IPS-NIHi7 (cell line): ENCODE measurements around the gene L2HGDH.
A peak's percentile ranks its signal among the peaks of the same experiment; 100 is the strongest.
"Not testable (repeated sequence)": the region's sequence is repeated elsewhere in the genome, so short reads cannot be mapped to it uniquely, and the experiment has no call there.

ENCODE experiments used
- DNase-seq: peaks from one replicate; pipeline ENCODE4 v3.0.0; 2012; ENCODE audit warnings: mixed read lengths; ENCODE audit errors: extremely low spot score

Gene L2HGDH

DNA sequence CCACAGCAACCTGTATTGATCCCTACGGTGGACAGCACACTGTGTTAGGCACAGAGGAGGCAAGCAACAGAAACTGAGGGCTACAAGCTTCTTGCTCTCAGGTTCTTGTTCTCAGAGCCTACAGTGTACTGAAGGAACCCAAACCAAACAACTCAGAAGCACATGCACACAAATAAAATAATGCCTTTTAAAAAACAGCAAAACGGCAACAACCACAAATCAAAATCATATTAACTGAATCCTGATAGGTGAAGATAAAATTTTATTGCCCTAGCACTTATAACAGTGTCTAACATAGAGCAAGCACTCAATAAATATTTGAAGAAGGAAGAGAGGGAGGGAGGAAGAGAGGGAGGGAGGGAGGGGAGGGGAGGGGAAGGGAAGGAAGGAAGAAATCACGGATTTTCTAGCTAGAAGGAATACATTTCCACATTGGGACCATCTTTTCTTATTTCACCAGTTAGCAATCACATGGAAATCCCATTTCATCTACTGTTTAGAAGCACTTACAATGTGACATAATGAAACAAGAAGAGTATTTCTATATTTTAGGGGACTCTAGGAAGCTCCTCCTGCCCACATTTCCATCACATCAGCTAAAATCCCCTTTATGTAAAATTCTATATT, 27.3 kb upstream of the L2HGDH start:
- no peak for DNase-seq

DNA sequence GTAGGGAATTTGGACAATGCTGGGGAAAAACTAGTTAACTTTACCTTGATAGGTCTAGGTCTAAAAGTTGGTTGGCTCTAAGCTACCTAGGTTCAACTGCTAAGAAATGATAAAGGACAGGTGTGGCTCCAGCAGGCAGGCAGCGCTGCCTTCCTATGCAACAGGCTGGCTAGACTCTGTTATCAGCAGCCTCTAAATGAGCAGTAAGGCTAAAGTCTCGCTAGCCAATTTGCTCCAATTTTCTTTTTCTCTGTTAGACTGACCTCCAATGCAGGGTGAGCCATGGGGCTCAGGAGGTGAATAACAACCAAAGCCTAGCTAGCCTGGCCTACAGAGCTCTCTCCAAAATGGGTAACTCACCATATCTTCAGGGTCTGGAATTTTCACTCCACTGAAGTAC, 26.6 kb upstream of the L2HGDH start:
- DNase-seq = no peak

DNA sequence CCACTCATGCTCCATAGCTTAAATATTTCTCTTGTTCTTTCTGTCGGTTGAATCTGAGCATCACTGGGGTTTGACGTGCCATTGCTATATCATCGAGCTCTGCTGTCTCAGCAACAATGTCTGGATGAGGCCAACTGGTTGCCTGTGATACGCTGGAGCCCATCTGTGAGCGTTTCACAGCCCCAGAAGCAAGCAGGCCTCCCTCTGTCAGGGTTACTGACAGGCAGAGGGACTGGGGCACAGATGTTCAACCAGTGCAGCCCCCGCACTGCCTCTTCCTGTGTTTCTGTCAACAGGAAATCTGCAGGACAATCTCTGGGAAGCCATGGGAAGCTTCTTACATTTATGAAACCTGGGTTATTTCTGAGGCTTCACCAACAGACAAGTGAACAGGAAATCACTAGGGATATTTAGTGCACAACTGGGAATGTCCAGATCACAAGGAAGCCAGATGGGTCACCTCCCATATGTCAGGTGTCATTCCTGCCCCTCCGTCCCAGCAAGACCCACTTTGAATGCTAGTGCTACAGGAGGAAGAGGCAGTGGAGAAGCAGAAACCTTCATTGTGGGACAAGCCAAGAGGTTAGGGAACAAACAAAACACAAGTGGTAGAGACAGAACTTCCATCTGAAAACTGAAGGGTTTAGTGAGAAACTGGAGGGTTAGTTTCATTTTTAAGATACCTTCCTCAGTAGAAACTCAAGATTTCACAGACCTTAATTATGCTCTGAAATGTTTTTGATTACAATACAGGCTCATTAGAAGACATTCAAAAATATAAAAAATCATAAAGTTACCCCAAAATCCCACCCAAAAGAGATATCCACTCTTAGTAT, 24.2 kb upstream of the L2HGDH start:
- DNase-seq = no peak

DNA sequence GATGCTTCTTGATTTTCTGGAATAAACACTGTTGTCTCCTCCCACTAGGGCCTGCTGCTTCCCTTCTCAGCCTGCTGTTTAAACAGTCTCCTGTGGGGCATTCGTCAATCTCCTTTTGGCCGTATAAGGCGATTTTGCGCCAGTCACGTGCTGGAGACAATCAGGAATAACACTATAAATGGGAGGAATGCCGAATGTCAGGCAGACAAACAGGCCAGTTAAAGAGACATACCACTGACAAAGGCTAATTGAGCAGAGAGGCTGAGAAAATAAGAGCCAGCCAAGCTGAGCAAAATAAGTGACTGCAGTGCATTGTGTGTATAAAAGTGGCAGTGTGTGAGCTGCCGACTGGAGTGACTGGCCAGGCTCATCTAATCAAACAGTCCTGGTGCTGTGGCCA, 23.4 kb upstream of the L2HGDH start:
- peak; percentile 57 for DNase-seq

DNA sequence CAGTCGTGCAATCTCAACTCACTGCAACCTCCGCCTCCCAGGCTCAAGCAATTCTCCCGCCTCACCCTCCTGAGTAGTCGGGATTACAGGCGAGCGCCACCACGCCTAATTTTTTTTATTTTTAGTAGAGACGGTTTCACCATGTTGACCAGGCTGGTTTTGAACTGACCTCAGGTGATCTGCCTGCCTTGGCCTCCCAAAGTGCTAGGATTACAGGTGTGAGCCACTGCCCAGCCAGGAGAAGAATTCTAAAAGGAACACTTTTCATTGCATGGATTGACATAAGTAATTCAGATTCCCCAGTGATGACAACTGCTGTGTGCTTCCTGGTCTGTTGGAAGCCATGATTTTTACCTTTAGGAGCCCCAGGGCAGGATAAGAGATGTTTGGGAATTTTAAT, 22.2 kb upstream of the L2HGDH start:
- no peak for DNase-seq

DNA sequence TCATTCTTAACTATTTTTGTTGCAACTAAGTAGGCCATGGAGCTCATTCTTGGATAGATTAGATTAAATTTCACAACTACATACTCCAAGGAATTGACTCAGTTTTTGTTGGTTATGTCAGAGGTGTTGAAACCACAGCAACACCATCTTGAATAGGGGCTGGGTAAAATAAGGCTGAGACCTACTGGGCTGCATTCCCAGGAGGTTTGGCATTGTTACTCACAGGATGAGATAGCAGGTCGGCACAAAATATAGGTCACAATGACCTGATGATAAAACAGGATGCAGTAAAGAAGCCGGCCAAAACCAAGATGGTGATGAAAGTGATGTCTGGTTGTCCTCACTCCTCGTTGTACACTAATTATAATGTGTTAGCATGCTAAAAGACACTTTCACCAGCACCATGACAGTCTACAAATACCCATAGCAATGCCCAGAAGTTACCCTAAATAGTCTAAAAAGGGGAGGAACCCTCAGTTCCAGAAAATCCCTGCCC, 21.0 kb upstream of the L2HGDH start:
- no peak for DNase-seq

DNA sequence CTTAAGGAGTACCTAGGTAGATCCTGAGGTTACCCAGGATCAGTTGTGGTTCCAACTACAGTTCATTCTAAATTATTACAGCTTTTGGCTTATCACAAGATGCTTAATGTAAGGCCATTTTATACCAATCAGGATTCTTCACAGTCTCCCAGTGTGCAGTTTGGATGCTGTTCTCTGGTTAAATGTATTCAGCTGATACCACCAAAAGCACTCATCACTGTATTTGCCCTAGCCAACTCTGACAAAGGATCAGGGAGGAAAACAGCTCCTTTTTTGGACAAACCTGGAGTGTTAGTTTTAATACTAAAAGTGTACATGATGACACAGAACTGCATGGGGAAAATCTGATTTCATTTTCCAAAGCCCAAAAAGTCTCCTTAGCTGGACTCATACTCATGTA, 19.6 kb upstream of the L2HGDH start:
- no peak for DNase-seq

DNA sequence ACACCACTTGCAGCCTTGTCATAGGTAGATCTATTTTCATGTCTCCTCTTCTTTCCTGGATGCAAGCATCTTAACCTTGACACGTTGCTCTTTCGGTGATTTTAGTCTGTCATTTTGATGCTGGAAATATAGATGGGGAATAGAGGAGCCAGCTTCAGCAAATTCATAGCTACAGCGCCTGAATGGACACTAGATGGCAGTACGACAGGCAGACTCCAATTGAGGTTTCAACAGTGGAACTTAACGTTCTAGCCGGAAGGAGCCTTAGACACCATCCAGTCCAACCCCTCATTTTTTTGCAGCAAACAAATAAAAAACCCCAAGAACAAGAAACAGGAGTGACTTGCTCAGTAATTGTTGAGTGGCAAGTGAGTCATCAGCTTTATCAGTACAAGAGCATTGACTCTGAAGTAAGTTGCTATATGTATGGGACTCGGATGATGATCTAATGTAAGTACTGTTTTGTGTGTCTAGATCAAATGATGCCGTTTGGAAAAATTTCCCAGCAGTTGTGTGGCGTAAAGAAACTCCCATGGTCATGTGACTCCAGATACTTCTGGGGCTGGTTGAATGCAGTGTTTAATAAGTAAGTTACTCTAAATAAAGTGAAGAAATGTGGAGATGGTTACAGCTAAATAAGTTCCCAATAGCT, 9.1 kb upstream of the L2HGDH start:
- peak; percentile 66 for DNase-seq

DNA sequence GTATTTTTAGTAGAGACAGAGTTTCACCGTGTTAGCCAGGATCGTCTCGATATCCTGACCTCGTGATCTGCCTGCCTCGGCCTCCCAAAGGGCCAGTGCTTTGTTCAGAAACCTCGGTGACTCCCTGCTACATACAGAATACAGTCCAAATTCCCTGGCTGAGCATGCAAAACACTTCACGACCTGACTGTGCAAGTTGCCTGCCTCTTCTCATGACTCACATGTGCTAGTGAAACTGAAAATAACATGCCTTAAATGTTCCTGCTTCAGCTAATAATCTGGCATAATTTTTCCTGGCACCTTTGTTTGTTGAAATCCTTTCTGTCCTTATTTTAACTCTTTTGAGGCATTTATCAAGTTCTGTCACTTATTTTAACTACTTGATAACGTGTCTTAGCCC, 8.3 kb upstream of the L2HGDH start:
- DNase-seq = no peak

DNA sequence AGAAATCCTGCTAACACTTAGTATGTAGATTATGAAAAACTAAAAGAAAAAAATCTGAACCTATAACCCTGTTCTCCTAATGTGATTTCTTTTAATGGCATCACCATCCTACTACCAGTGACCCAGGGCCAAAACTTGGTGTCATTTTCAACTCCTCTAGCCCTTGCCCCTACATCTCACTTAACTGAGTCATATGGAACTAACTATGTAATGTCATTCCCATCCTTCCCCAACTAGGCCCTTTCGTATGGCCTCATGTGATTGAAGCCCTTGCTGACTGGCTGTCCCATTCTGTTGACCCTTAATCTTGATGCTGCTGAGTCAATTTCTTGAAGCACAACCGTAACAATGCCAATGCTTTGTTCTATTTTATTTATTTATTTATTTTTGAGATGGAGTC, 7.7 kb upstream of the L2HGDH start:
- DNase-seq = no peak

DNA sequence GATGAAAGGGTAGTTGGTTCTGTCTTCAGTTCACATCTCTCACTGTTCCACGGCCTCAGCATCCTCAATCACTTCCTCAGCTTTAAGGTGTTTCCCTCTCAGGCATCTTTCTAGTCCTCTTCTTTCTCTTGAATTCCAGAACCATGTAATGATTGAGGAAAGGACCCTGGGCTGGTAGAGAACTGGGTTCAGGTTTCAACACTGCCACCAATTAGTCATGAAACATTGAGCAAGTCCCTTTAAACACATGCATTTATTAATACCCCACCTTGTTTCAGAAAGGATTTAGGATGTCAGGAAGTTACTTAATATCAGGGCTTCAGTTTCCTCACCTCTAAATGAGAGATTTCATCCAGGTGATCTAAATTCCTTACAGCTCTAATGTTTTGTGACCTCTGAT, 7.3 kb upstream of the L2HGDH start:
- no peak for DNase-seq

DNA sequence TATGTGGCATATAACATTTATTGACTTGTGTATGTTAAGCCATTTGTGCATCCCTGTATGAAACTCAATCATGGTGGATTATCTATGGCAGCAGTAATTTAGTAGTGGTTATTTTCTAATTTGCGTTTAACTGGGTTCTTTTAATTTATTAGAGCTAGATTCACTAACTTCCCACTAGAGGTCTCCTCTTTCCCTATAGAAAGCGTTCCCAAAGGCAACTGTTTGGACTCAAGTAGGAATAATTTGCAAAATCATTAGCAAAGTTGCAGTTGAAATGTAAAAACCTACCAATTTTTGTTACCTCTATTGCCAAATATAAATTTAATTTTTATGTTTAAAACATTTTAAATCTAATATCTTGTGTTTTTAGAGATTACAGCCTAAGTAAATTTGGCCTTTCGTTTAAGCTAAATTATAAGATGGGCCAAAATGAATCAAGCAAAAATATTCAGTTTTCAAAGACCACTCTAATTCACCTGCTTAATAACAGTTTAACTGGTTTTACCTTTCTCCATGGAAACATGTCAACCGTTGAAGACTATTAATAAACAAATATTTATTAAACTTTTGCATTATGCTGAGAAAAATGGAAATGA, 6.1 kb upstream of the L2HGDH start:
- no peak for DNase-seq

DNA sequence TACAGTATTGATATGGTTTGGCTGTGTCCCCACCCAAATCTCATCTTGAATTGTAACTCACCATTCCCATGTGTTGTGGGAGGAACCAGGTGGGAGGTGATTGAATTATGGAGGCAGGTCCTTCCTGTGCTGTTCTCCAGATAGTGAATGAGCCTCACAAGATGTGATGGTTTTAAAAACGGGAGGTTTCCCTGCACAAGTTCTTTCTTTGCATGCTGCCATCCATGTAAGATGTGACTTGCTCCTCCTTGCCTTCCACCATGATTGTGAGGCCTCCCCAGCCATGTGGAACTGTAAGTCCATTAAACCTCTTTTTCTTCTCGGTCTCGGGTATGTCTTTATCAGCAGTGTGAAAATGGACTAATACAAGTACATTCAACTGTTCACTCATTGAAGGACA, 2.1 kb upstream of the L2HGDH start:
- not testable (repeated sequence) for DNase-seq

DNA sequence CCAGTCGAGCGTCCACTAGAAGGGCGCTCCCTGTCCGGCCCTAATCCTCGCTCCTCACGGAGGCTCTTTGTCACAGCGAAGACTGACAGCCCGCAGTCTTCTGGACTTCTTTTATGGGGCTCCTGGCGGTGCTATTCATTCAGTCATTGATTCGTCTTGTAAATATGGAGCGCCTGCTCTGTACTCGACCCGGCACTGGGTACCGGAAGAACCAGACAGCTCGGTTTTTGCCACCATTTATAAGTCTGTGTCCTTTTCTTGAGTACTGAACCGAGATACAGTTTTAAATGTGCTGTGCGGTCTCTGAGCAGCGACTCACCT, 665 bp upstream of the L2HGDH start:
- no peak for DNase-seq

DNA sequence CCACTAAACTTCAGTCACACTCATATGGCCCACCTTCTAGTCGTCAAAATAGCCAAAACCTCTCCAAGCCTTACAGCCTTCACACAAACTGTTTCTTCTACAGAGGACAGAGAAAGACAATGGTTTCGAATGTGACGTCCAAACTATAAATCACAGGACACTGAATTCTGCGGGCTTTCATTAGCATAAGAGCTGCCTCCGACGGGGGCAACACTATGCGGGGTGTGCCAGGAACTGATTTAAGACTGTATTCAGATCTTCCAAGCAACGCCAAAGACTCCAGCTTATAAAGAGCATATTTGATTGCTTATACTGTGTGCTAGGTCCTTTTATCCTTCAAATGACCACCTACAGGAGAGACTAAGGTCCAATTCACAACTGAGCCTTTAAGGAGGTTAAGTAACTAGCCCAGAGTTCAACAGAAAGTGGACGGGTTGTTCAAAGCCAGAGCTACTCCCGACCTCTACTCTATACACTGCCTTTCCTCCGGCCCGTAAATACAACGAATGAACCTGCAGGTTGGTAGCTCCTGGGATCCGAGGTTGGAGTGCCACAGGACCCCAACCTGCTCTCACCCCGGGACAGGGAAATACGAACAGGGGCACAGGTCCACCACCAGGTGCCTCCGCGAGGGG, 575 bp downstream of the L2HGDH start:
- peak; percentile 89 for DNase-seq

DNA sequence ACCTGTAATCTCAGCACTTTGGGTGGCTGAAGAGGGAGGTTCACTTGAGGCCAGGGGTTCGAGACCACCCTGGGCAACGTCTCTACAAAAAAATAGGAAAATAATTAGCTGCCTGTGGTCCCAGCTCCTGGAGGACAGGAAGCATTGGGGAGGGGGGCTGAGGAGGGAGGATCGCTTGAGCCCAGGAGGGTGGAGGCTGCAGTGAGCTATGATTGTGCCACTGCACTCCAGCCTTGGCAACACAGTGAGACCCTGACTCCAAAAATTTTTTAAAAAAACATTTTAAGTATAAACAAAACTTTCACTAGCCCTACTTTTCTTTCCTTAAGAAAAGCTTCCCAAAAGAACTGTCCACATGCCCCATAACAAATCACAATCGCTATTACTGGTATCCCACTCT, 1.6 kb downstream of the L2HGDH start:
- no peak for DNase-seq

DNA sequence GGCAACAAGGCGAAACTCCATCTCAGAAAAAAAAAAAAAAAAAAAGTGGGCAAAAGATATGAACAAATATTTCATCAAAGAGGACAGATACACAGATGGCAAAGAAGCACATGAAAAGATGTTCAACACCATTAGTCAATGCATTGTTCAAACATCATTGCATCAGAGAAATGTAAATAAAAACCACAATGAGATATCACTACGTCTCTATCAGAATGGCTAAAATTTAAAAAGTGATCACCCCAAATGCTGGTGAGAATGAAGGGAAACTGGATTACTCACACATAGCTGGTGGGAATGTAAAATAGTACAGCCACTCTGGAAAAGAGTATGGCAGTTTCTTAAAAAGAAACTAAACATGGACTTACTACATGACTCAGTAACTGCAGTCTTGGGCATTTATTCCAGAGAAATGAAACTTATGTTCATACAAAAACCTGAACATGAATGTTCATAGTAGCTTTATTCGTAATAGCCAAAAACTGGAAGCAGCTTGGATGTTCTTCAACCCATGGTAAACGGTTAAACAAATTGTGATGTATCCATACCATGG, 3.6 kb downstream of the L2HGDH start:
- DNase-seq = no peak

DNA sequence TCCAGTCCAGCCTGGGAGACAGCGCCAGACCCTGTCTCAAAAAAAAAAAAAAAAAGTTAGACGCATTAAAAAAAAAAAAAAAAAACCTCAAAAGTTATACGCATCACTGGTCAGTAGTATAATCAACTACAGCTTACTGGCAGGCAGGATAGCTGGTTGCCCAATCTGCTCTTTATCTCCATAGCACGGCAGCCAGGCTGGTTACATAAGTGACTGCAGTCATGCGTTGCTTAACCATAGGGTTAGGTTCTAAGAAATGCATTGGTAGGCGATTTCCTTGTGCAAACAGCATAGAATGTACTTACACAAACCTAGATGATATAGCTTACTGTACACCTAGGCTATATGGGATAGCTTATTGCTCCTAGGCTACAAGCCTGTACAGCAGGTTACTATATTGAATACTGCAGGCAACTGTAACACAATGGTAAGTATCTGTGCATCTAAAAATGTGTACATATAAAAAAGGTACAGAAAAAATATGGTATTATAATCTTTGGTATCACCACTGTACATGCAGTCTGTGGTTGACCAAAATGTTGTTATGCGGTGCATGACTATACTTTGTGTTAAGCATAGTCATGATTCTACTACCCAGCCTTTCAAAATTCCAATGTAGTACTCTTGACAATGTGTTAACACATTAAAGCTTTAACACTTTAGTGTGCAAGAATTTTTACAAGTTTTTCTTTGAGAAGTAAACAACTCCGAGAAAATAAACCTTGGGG, 8.1 kb downstream of the L2HGDH start:
- DNase-seq = no peak

DNA sequence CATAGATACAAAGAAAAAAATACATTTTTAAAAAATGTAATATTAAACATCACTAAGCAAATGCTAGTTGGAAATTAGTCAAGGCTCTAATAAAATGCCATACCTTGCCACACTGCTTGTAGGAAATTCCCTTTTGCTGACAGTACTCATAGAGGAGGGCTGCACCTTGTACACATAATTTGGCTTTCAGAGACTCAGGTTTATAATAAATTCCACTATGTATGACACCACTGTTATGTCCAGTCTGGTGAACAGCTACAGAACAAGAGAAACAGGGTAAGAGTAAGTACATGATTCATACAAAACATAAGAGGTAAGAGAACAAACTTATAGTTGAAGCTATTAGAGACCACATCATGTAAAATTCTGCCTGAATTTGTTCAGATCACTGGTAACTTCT, 10.1 kb downstream of the L2HGDH start:
- no peak for DNase-seq

DNA sequence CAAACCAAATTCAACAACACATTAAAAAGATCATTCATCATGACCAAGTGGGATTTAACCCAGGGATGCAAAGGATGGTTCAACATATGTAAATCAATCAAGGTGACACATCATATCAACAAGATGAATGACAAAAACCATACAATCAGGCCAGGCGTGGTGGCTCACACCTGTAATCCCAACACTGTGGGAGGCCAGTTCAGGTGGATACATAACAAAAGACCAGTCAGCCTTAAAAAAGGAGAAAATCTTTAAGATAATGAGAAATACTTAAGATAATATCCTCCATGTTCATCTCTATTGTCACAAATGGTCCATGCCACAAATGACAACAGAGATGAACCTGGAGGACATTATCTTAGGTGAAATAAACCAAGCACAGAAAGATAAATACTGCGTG, 12.4 kb downstream of the L2HGDH start:
- no peak for DNase-seq

DNA sequence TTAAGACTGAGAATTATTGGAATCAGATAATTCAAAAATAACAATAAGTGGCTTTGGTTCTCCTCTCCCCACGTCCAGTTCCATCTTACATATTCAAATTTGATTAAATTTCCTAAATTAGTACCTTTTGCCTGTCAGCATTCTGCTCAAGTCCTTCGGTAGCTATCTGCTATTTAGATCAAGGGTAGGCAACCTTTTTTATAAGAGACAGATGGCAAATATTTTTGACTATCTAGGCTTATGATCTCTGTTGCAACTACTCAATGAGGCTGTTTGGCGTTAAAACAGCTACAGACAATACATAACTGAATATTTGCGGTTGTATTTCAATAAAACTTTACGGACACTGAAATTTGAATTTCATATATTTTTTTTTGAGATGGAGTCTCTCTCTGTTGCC, 21.7 kb downstream of the L2HGDH start:
- DNase-seq = no peak
